Astrocyte of the cerebellum (primary cell): Measurements from ENCODE around the gene FBXO17.

ENCODE experiments used
- DNase-seq: peaks from one replicate; pipeline ENCODE4 v3.0.0-alpha.2; 2011; ENCODE audit warnings: low read depth
- H3K4me3 ChIP-seq: 2 replicates; pipeline ENCODE4 v1.5.1; 2011; ENCODE audit warnings: mild to moderate bottlenecking, low read depth, low read length, moderate library complexity
- CTCF ChIP-seq: IDR thresholded peaks from 2 replicates; pipeline ENCODE4 v1.5.1; 2012; ENCODE audit warnings: low read length, low read depth, moderate library complexity, mild to moderate bottlenecking; ENCODE audit errors: missing control alignments
- in situ Hi-C: cut with HindIII; loops from 2 replicates; pipeline ENCODE4 v1.10.0; 2017; ENCODE audit warnings: low sequenced_read_pairs

The FBXO17 gene

GRCh38 chr19:38921420-38922274 lies 53.9 kb downstream of the FBXO17 start:
- no peak for DNase-seq
- H3K4me3 ChIP-seq, result no peak overlapping the region
- TF ChIP-seq CTCF, result no peak
- in situ Hi-C loops, result no loop called here

GRCh38 chr19:38920602-38921419 lies 54.7 kb downstream of the FBXO17 start:
- DNase-seq, result no peak
- no peak overlapping the region for H3K4me3 ChIP-seq
- no peak for TF ChIP-seq CTCF
- in situ Hi-C loops, result no loop called here

- in situ Hi-C loops, result no loop called here
- no peak for TF ChIP-seq CTCF
- H3K4me3 ChIP-seq, result no peak overlapping the region
- DNase-seq, result no peak
Observed at GRCh38 chr19:38919837-38920601, 55.5 kb downstream of the FBXO17 start.

- in situ Hi-C loops, result no loop called here
- DNase-seq, result no peak
- H3K4me3 ChIP-seq, result no peak overlapping the region
- TF ChIP-seq CTCF, result no peak
Observed at GRCh38 chr19:38918526-38918925, 57.0 kb downstream of the FBXO17 start.

GRCh38 chr19:38917921-38918491 lies 57.5 kb downstream of the FBXO17 start:
- in situ Hi-C loops, result no loop called here

More at GRCh38 chr19:38917921-38918491, 57.5 kb downstream of the FBXO17 start:
- peak; percentile 8 for TF ChIP-seq CTCF
- no peak for DNase-seq
- H3K4me3 ChIP-seq, result no peak overlapping the region
